ENCODE measurements around the gene ERO1B.

Gene ERO1B

DNA sequence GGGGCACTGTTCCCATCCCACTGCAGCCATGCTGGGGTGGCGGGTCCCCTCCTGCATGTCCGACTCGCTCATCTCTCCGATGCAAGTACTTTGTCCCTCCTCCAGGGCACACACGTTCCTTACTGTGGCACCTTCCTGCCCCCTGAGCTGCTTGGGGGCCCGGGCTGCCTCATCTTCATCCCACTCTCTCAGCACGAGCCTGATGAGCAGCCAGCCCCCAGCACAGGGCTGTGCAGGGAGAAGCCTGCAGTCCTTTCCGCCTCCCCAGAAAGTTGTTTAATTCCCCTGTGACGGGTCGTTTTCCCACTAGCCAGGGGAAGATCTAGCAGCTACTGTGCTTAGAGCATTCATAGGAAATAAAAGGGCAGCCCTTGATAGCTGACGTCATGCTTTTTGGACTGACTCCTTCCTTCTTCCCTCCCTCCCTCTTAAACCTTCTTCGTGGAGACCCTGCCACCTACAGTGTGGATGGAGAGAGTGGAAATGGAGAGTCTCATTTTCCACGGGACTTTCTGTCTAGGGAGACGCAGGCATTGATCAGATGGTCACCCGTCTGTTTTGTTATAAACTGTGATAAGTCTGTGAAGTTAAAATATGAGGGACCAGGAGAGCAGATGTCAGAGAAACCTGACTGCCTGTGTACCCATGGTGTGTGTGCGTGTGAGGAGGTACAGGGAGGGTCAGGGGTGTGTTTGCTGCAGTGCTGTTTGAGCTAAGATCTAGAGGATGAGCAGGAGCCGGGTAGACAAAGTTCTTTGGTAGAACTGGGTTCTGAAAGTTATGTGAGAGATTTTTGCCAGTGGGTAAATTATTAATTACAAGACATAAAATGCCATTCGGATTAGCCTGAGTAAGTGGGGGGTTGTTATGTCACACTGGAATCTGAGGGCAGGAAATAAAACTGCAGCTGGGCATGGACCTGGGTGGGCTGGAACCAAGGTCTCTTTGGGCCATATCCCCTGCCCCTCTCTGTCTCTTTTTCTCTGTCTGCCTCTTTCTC, 105.1 kb downstream of the ERO1B start:
- no peak for DNase-seq

- no peak for DNase-seq
Observed at GRCh38 chr1:236175642-236176336, 106.0 kb downstream of the ERO1B start.

DNA sequence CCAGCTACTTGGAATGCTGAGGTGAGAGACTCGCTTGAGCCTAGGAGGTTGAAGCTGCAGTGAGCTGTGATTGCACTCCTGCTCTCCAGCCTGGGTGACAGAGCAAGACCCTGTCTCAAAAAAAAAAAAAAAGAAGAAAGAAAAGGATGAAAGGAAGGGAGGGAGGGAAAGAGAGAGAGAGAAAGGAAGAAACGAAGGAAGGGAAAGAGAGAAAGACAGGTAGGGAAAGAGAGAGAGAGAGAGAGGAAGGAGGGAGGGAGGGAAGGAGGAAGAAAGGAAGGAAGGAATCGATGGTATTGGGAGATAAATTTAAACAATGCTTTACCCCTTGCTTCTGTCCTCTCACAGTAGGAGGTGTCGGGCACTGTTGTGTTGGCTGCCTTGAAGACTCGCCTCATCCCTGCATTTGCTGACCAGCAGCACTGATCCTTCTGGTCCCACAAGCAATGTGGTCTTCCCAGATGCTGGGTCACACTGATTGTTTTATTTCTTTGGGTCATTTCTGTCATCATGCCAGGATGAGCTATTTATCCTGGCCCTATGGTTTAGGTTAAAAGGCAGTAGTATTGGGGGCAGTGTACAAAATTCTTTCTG, 108.5 kb downstream of the ERO1B start:
- no peak for DNase-seq

DNA sequence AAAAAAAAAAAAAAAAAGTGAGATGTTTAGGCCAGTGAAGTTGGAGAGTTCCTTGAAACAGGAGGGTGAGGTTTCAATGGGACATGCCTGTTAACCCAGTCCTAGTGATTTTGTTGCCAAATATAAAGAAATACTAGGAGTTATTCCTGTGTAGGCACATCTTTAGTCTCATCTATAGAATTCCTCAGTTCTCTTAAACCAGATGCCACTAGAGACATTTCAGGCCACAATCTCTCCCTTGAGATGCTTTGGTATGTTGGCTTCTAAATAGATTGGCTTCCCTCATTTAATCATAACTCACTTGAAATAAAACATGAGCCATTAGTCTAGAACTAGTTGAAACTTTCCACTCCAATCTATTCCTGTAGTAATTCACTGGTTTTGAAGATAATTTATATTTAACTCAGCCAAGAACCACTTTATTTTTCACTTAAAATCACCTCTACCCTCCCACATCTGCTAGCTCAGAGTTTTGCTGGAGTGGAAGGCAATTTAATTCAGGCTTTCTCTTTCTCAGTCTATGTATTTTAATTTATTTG, 109.6 kb downstream of the ERO1B start:
- DNase-seq, result no peak

- no peak for DNase-seq
Observed at GRCh38 chr1:236168716-236169429, 112.9 kb downstream of the ERO1B start.

DNA sequence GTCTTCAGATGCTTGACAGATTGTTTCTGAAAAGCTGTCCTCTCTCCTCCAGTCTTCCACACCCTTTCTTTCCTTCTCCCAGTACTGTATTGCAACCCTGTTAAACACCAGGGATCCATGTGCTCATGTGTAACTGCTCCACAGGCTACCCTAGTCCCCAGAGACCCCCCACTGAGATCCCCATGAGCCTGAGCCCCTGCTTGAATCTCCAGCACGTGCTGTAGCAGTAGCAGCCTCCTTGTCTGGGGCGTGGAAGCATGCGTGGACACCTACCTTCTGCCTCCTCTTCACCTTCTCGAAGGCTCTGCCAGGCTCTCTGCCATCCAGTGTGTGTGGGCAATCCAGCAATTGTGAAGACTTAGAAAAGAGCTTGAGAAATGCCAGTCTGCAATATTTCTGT, 114.2 kb downstream of the ERO1B start:
- no peak for DNase-seq

- DNase-seq, result no peak
Observed at GRCh38 chr1:236167154-236167553, 114.6 kb downstream of the ERO1B start.

DNA sequence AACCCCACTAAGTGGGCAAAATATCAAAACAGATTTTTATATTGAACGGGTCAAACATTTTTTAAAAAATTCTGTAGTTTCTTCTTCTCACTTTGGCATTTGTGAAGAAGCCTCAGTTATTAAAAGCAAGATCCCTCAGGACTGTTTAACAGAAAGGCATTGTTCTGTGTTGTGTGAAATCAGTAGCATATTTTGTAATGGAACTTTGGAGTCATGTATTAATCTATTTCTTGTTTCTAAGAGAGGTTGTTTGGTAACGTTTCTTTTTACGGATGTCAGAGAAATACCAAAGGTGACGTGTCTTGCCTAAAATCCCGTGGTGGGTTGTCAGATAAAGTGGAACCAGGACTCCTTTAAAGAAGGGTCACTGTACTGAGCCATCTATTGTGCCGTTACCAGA, 115.7 kb downstream of the ERO1B start:
- DNase-seq, result no peak

Measured in right forelimb (tissue), 1 donor.